Activated CD8-positive, alpha-beta memory T cell treated with anti-CD3 and anti-CD28 coated beads, Interleukin-2, amount 10 ng/mL, durations not matched to agents 7 days and 5 days (primary cell): ENCODE results near the gene C1orf105. TPM values are rescaled to one million over a fixed set of nuclear protein-coding genes. Genes with fewer than 3 reads are reported as not detected.

Experiments
- ATAC-seq: fragments of 150-1000 bp; cut with Tn5 transposase; one replicate; pipeline ENCODE4 v1.10.0; 2021; ENCODE audit warnings: moderate library complexity
- CTCF ChIA-PET: fragments of 350-600 bp; sonication (Branson Sonifier 250); formaldehyde crosslinking; loops from one replicate; lab custom pipeline; 2021; ENCODE audit warnings: antibody characterized with exemption; lab: Charles Lee
- DNase-seq: peaks from one replicate; pipeline ENCODE4 v3.0.0-alpha.2; 2020
- H3K27ac Mint-ChIP-seq: one replicate; pipeline ENCODE4 v1.8.0; 2021; ENCODE audit warnings: mild to moderate bottlenecking, mixed read lengths
- H3K27me3 Mint-ChIP-seq: one replicate; pipeline ENCODE4 v1.8.0; 2021; ENCODE audit warnings: mixed read lengths
- H3K36me3 Mint-ChIP-seq: one replicate; pipeline ENCODE4 v1.8.0; 2021; ENCODE audit warnings: mild to moderate bottlenecking, mixed read lengths
- H3K4me1 Mint-ChIP-seq: one replicate; pipeline ENCODE4 v1.8.0; 2021; ENCODE audit warnings: mixed read lengths
- H3K4me3 Mint-ChIP-seq: one replicate; pipeline ENCODE4 v1.8.0; 2021; ENCODE audit warnings: mild to moderate bottlenecking, moderate library complexity, mixed read lengths
- H3K9me3 Mint-ChIP-seq: one replicate; pipeline ENCODE4 v1.8.0; 2022; ENCODE audit warnings: low read depth, mixed read lengths
- total RNA-seq, 2 experiments: library from RNA; stranded (reverse); gene quantifications; one replicate each; pipeline ENCODE4 v1.2.3, GENCODE V29; 2021

The C1orf105 gene
- total RNA-seq, 2 experiments from 2014 or later: not detected

DNA sequence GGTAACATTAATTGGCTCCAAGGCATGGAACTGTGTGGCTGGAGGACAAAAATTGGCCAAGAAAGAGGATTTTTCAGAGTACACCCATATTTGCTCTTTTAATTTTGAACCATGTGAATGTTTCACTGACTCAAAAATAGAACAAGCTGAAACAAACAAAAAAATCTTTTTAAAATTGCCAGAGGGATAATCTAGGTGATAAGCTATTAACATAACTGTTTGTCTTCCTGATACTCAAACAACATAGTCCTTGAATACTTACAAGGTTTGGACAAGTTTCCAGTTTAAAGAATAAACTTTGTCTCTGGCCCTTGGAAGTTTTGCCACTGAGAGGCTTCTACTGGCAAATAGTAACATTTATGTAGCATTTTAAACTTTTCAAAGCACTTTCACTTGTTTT lies 53.4 kb downstream of the C1orf105 start:
- Mint-ChIP-seq H3K4me1 (no peaks in the 10 kb centered on the region), H3K27me3 (peaks cover 15% of the 10 kb centered on the region), H3K36me3 (no peaks in the 10 kb centered on the region), H3K27ac (no peak overlapping the region), H3K9me3 (no peaks in the 10 kb centered on the region), H3K4me3 (no peak overlapping the region)
- CTCF ChIA-PET: interaction anchor here (0.6 to 1.5 kb wide), 2 partner anchors 38 to 1674 kb away, joined by 3 to 4 read pairs; no protein-coding TSS in a partner anchor
- DNase-seq (no peak), ATAC-seq (no peak)

DNA sequence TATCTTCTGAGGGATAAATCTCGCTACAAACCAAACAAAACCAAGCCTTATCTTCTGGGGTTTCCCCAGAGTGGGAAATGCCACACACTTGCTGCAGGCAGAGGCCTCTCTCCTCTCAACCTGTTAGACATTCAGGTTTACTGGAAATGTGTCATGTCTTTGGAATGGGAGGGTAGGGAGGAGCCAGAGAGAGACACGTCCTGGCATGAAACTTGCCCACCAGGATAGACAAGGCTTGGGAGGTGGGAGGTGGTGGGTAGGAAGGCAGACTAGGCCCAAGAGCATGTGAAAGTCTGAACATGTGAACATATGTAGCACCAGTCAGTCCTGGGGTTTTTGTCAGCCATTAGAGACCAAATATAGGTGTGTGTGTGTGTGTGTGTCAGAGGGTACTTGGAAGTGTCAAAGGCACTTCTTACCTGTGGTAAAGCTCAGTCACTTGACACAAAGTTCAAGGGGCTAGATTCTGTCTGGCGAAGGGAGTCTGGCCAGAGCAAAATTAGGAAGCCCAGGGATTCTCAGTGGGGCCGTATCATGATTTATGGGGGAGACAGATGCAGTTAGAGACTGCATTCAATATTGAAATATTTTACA lies 55.8 kb downstream of the C1orf105 start:
- DNase-seq: no peak
- H3K27ac Mint-ChIP-seq: no peak overlapping the region
- no peaks in the 10 kb centered on the region for H3K9me3 Mint-ChIP-seq
- no peak overlapping the region for H3K4me3 Mint-ChIP-seq
- no peaks in the 10 kb centered on the region for H3K36me3 Mint-ChIP-seq
- peaks cover 14% of the 10 kb centered on the region for H3K27me3 Mint-ChIP-seq
- ATAC-seq: no peak
- no peaks in the 10 kb centered on the region for H3K4me1 Mint-ChIP-seq
- CTCF ChIA-PET: no interaction called here

DNA sequence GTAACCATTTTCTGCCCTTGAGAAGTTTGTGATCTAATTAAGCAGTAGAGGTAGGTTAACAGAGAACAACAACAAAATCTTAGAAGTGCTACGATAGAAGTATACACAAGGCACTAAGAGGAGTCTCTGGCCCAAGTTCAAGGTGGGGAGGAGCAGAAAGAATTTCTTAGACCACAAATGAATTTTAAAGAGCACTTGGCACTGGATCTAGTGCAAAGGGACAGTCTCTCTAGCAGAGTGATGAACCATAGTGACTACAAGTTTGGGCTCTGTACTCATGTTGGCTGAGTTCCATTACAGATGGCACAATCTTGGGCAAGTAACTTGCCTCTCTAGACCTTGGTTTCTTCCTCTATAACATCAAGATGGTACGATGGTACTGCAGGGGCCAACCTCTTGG lies 56.7 kb downstream of the C1orf105 start:
- CTCF ChIA-PET: no interaction called here
- Mint-ChIP-seq H3K27ac (no peak overlapping the region), H3K4me1 (no peaks in the 10 kb centered on the region), H3K4me3 (no peak overlapping the region), H3K36me3 (no peaks in the 10 kb centered on the region), H3K27me3 (peaks cover 19% of the 10 kb centered on the region), H3K9me3 (no peaks in the 10 kb centered on the region)
- ATAC-seq: no peak
- DNase-seq: no peak

DNA sequence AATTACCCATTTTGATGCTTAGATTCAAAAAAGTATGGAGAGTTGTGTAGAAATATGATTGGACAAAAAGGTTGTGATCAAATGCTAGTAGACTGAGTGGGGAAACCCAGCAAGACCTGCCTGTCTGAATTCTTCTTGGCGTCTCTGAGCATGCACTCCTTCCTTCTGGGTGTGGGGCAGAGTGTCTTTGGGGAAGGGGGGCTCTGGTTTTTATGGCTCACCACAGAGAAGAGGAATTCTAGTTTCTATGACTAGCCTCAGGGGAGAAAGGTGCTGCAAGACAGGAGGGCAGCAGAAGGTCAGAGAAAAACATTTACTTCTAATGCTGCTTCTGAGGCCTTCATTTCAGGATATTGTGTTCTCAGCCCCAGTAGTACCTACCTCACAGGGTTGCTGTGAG lies 57.3 kb downstream of the C1orf105 start:
- DNase-seq: no peak
- no peak overlapping the region for H3K27ac Mint-ChIP-seq
- H3K4me3 Mint-ChIP-seq: no peak overlapping the region

DNA sequence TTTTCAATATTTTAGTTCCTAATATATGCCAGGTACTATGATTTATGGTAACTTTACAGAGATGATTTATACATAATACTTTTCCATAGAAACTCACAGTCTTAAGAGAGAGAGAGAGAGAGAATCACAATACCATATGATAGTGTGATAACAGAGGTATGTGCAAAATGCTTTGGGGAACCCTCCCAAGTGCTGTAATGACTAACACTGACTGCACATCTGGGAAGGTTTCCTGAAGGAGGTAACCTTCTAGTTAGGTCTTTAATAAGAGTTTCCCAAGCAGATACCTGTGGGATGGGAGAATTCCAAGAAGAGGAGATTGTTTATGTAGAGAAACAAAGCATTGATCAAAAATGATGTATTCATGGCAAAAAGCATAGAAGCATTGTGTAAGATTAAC lies 58.0 kb downstream of the C1orf105 start:
- CTCF ChIA-PET: no interaction called here
- ATAC-seq: no peak
- Mint-ChIP-seq H3K27me3 (peaks cover 16% of the 10 kb centered on the region), H3K27ac (no peak overlapping the region), H3K4me1 (no peaks in the 10 kb centered on the region), H3K4me3 (no peak overlapping the region), H3K36me3 (no peaks in the 10 kb centered on the region), H3K9me3 (no peaks in the 10 kb centered on the region)
- no peak for DNase-seq

More for the DNA sequence above, 57.3 kb downstream of the C1orf105 start:
- Mint-ChIP-seq H3K4me1 (no peaks in the 10 kb centered on the region), H3K36me3 (no peaks in the 10 kb centered on the region), H3K27me3 (peaks cover 18% of the 10 kb centered on the region), H3K9me3 (no peaks in the 10 kb centered on the region)
- CTCF ChIA-PET: no interaction called here
- no peak for ATAC-seq

DNA sequence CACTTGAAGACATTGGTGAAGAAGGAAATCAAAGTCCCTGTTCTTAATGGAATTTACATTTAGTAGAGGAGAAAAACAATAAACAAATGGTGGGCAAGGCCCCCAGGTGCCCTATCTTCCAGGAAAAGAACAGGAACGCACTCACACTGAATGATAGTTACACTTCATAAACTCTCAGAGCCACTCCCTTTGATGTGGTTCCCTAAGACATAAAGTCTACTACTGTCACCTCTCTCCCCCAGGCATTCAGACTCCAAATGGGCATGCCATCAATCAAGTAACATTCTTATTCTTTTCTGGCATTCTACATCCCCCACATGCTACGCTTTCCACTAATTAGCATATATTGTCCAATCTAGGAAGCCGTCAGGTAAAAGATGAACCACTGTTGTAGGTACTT lies 59.9 kb downstream of the C1orf105 start:
- CTCF ChIA-PET: no interaction called here
- Mint-ChIP-seq H3K4me1 (peaks cover 2% of the 10 kb centered on the region), H3K4me3 (no peak overlapping the region), H3K27me3 (peaks cover 15% of the 10 kb centered on the region), H3K27ac (no peak overlapping the region), H3K9me3 (no peaks in the 10 kb centered on the region), H3K36me3 (no peaks in the 10 kb centered on the region)
- DNase-seq (no peak), ATAC-seq (no peak)

DNA sequence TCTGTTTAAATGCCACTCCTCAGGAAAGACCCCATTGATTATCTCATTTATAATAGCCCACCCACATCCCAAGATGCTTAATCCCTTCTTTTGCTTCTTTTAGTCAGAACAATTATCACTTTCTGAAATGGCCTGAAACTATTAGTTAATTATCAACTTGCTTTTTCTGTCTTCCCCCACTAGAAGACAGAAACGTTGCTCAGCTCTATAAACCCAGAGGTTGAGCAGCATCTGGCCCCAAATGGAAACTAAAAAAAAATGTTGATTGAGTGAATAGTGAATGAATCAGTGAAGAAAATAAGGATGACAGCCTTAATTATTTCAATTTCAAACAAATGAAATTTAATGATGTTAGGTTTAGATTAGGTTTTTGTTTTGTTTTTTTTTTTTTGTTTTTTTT lies 61.6 kb downstream of the C1orf105 start:
- DNase-seq (no peak), ATAC-seq (no peak)
- no peaks in the 10 kb centered on the region for H3K36me3 Mint-ChIP-seq
- H3K4me3 Mint-ChIP-seq: no peak overlapping the region
- H3K9me3 Mint-ChIP-seq: no peaks in the 10 kb centered on the region
- H3K27ac Mint-ChIP-seq: no peak overlapping the region
- H3K27me3 Mint-ChIP-seq: peaks cover 22% of the 10 kb centered on the region
- CTCF ChIA-PET: no interaction called here
- H3K4me1 Mint-ChIP-seq: peaks cover 2% of the 10 kb centered on the region

DNA sequence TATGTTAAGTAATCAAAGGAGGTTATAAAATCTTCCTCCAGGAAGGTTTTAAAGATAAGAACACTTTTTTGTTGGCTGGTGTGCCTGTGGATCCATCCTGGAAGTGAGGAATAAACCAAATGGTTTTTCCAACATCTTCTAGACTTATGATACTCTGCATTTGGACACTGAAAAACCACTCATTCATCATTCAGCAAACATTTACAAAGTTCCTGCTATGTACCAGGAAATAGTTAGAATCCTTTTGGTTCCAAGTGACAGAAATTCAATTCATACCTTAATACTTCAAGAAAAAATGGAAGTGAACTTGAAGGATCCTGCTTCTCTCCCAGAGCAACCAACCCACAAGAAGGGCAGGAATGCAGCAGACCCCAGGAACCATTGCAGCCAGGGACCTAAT lies 63.0 kb downstream of the C1orf105 start:
- Mint-ChIP-seq H3K4me3 (no peak overlapping the region), H3K27ac (no peak overlapping the region), H3K4me1 (peaks cover 8% of the 10 kb centered on the region), H3K27me3 (peaks cover 25% of the 10 kb centered on the region), H3K9me3 (no peaks in the 10 kb centered on the region), H3K36me3 (no peaks in the 10 kb centered on the region)
- ATAC-seq (no peak), DNase-seq (no peak)
- CTCF ChIA-PET: no interaction called here

DNA sequence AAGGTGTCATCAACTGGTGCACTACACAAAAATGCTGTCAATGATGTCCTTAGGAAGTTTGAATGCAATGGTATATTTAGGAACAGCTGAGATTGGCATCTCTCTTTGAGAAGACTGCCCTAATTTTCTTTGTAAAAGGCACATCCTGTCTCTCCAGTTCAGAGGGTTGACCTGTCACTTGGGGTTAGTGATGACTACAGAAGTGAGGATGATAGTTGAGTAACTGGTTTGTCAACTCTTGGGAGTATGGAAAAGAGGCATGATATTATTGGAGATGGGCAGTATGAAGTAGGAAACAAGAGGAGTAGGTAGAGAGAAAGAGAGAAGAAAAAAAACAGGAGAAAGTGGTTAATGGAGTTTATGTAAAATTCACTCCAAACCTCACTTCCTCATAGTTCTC lies 63.8 kb downstream of the C1orf105 start:
- H3K4me1 Mint-ChIP-seq: peaks cover 8% of the 10 kb centered on the region
- H3K36me3 Mint-ChIP-seq: no peaks in the 10 kb centered on the region
- ATAC-seq: no peak
- no peaks in the 10 kb centered on the region for H3K9me3 Mint-ChIP-seq
- DNase-seq: no peak
- H3K27me3 Mint-ChIP-seq: peaks cover 31% of the 10 kb centered on the region
- no peak overlapping the region for H3K27ac Mint-ChIP-seq
- H3K4me3 Mint-ChIP-seq: no peak overlapping the region
- CTCF ChIA-PET: interaction anchor here (1.1 to 1.2 kb wide), 2 partner anchors 14 to 40 kb away, joined by 3 read pairs; partner anchors contain the start of gene PIGC

DNA sequence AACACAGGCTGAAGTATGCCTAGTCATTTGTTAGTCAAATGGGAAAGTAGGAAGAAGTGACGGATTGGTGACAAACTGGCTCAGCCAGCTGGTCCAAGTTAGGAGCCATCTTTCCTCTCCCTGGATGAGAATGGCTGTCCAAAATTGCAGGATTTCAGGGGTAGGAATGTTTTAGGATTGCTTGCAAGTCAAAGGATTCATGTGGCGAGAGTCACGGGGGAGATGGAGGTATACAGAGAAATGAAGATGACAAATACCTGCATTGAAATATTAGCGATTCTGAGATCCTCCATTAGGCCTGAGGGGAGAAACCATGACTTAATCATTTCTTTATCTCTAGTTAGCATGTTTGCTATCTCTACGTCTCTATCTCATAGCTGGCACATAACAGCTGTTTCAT lies 65.1 kb downstream of the C1orf105 start:
- CTCF ChIA-PET: no interaction called here
- Mint-ChIP-seq H3K27ac (no peak overlapping the region), H3K4me1 (peaks cover 8% of the 10 kb centered on the region), H3K27me3 (peaks cover 38% of the 10 kb centered on the region), H3K9me3 (no peaks in the 10 kb centered on the region), H3K36me3 (no peaks in the 10 kb centered on the region), H3K4me3 (no peak overlapping the region)
- DNase-seq (no peak), ATAC-seq (no peak)

DNA sequence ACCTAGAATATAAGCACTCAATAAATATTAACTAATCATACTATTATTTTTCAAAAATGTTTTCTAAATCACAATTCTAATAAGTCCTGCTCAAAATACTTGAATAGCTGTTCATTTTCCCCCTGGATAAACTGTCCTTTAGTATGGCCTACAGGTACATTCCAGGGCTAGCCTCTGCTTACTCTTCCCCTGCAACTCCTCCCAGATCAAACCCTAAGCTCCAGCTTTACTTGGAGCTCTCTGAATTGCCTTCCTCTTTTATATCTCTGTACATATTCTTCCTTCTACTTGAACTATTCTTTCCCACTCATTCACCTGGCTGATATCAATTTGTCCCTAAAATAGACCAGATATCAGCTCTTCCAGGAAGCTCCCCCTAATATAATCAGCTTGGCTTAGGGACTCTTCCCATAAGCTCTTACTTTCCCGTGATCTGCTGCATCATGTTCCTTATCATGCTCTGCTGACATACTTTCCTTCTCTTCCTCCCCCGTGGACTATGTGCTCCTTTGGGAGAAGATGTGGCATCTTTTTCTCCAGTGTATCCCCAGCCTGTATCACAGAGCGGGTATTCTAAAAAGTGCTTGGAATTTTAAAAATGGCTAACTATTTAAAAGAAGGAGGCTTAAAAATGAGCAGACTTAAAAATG lies 66.4 kb downstream of the C1orf105 start:
- Mint-ChIP-seq H3K36me3 (no peaks in the 10 kb centered on the region), H3K27me3 (peaks cover 41% of the 10 kb centered on the region)
- CTCF ChIA-PET: interaction anchor here (1.2 kb wide), 1 partner anchor 43 kb away, joined by 3 read pairs; the partner anchor contains the start of gene PIGC

DNA sequence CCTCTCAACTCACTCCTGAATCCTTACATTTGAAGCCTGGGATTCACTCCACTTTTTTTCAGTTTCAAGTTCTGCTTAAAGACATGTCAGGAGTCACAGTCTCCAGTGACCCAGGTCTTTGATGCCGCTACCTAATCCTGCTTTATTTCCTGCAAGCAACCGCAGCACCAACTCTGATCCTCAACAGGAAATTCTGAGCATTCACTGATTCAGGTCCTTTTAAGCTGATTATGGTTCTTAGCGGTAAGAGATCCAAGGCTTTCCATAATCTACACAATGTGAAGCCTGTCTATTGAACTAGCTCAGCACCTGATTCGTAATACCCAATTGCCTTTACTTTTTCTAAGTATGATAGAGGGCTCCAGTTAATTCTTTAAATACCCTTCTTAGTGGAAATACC lies 67.1 kb downstream of the C1orf105 start:
- no peaks in the 10 kb centered on the region for H3K9me3 Mint-ChIP-seq
- H3K4me1 Mint-ChIP-seq: peaks cover 8% of the 10 kb centered on the region
- no peak for ATAC-seq
- H3K27me3 Mint-ChIP-seq: peaks cover 43% of the 10 kb centered on the region
- DNase-seq: no peak
- CTCF ChIA-PET: interaction anchor here (1.2 kb wide), 1 partner anchor 43 kb away, joined by 3 read pairs; the partner anchor contains the start of gene PIGC
- H3K4me3 Mint-ChIP-seq: no peak overlapping the region
- no peaks in the 10 kb centered on the region for H3K36me3 Mint-ChIP-seq
- no peak overlapping the region for H3K27ac Mint-ChIP-seq

More for the DNA sequence above, 66.4 kb downstream of the C1orf105 start:
- ATAC-seq (no peak), DNase-seq (no peak)
- no peak overlapping the region for H3K27ac Mint-ChIP-seq
- no peak overlapping the region for H3K4me3 Mint-ChIP-seq
- no peaks in the 10 kb centered on the region for H3K9me3 Mint-ChIP-seq
- H3K4me1 Mint-ChIP-seq: peaks cover 8% of the 10 kb centered on the region

DNA sequence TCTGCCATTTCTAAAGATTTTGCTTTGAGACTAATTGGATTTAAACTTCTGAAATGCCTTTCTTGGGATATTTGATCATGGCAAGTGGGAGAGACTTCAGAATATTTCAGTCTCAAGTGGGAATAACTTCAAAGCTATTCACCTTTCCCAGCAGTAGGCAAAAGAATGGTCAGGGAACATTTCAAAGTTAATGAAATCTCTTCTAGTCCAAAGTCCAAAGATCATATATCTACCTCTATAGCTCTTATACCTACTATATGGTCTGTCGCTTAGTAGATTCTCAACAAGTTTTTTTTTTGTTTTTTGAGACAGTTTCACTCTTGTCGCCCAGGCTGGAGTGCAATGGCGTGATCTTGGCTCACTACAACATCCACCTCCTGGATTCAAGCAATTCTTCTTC lies 67.9 kb downstream of the C1orf105 start:
- H3K4me3 Mint-ChIP-seq: no peak overlapping the region
- no peaks in the 10 kb centered on the region for H3K9me3 Mint-ChIP-seq
- H3K4me1 Mint-ChIP-seq: peaks cover 8% of the 10 kb centered on the region
- CTCF ChIA-PET: interaction anchor here (1.2 kb wide), 1 partner anchor 44 kb away, joined by 3 read pairs; the partner anchor contains the start of gene PIGC
- H3K36me3 Mint-ChIP-seq: no peaks in the 10 kb centered on the region
- ATAC-seq (no peak), DNase-seq (no peak)
- peaks cover 41% of the 10 kb centered on the region for H3K27me3 Mint-ChIP-seq
- H3K27ac Mint-ChIP-seq: no peak overlapping the region

DNA sequence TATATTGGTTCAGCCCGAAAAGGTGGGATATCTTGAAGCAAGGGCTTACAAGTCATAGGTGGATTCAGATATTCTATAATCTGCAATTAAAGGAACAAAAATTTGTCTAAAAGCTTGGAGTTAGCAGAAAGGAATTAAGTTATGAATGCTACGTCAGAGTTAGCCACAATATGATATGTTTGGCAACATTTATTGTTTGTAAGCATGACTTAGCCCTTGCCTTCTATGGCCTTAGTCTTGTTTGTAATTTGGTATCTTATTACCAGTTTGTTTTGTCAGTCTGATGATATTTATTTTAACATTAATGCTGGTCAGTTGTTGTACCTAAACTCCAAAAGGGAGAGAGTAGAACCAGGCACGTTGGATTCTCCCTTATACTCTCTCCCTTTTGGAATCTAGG lies 69.4 kb downstream of the C1orf105 start:
- H3K4me3 Mint-ChIP-seq: no peak overlapping the region
- ATAC-seq (no peak), DNase-seq (no peak)
- no peaks in the 10 kb centered on the region for H3K36me3 Mint-ChIP-seq
- no peaks in the 10 kb centered on the region for H3K9me3 Mint-ChIP-seq
- CTCF ChIA-PET: no interaction called here
- no peak overlapping the region for H3K27ac Mint-ChIP-seq
- H3K4me1 Mint-ChIP-seq: peaks cover 6% of the 10 kb centered on the region
- H3K27me3 Mint-ChIP-seq: peaks cover 41% of the 10 kb centered on the region
